Activated naive CD4-positive, alpha-beta T cell (primary cell): ENCODE measurements around the gene RSPO3.

Experiments used
- DNase-seq, 4 experiments: peaks; one replicate each; lab custom pipeline; 2025; lab: John Stamatoyannopoulos, UW

RSPO3 gene

DNA sequence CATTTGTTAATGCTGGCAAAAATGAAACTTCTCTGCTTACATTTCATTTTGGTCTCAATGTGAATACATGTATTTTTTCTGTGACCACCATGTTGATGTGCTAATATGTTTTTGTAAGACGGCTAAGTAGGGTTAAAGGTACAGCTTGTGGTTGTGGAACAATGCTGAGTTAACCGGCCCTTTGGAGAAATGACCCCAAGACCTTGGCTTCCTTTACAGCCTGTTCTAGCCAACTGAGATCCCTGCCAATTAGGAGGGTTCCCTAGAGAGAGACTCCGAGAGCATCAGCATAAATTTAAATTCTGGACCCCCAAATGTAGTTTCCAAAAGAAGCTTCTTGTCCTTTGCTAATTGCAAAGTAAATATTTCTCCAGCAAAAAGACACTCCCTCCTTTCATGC lies 44.4 kb downstream of the RSPO3 start:
- DNase-seq, result no peak

DNA sequence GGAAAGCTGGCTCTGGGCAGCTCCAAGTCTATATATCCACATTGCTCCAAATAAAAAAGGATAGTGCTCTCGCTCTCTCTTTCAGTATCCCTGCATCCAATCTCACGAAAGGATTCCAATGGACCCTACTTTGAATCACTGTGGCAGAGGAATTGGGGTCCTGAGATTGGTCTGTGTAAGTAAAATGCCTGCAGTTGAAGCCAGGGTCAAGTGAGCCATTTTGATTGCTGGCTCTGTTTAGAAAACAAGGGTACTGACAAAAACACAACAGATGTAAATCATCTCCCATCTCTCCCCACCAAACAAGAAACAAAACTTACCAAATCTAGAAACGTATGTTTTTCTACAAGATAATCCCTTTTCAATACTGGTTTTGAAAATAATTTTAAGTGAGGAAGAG lies 45.6 kb downstream of the RSPO3 start:
- no peak for DNase-seq

DNA sequence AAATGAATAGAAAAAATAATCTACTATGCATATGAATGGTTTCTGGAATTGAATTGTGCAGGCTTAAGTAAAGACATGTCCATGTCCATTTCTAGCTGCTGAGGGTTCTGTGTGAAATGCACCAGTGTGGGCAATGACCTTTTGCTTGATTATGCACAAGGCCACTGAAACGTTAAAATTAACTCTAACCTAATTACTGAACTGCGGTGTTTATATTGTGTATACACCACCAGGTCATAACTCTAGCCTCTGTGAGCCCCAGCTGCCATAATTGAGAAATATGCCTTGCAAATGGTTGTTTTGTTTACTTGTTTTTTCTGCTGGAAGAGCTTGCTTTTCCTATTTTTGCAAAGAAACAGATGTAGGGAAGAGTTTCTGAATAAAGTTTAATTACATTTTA lies 46.1 kb downstream of the RSPO3 start:
- no peak for DNase-seq

DNA sequence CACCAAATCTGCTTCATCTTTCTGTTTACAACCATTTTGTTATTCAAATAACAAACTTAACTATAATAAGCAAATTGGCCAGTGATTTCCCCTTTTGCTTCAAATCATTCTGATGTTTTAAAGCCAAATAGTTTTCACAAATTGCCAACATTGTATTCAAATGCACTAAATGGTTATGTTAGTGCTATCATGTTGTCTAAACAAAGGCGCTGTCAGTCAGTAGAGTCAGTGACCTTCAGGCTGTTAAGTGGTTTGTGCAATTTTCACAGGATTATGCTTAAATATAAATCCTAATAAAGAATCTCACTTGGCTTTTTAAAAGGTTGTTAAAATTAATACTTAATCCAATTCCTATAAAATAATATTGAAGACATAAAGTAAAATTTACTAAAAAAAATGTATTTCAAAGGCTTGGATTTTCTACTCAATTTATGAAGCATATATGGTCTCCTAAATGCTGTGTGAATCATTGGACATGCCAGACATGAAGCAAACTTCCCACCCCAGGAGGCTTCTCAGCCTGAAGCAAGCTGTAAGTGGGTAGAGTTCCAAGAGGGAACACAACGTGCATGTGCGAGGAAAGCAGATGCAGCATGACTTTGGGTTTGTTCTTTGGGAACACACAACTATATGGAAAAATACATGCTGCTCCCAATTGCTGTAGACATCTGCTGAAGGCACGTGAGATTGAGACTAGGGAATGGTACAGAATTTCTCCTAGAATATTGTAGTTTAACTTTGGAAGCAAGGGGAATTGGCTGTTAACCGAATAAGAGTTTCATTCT lies 54.9 kb downstream of the RSPO3 start:
- no peak for DNase-seq

DNA sequence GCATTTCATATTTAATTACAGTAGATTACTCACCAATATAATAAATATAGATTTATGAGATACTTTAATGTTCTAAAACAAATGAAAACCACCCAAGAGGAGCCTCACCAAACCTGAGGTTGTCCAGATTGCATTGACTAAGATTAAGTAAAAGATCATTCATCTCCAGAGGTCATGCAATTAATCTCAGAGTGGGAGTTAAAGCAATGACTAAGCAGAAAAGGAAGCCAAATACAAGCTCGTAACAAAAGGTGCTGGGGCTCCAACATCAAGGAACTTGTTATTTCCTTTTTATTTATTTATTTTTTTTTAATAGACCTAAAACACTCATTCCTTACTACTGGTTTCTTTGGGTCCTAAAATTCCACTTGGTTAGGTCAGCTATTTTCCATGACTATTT lies 57.7 kb downstream of the RSPO3 start:
- DNase-seq, result no peak

DNA sequence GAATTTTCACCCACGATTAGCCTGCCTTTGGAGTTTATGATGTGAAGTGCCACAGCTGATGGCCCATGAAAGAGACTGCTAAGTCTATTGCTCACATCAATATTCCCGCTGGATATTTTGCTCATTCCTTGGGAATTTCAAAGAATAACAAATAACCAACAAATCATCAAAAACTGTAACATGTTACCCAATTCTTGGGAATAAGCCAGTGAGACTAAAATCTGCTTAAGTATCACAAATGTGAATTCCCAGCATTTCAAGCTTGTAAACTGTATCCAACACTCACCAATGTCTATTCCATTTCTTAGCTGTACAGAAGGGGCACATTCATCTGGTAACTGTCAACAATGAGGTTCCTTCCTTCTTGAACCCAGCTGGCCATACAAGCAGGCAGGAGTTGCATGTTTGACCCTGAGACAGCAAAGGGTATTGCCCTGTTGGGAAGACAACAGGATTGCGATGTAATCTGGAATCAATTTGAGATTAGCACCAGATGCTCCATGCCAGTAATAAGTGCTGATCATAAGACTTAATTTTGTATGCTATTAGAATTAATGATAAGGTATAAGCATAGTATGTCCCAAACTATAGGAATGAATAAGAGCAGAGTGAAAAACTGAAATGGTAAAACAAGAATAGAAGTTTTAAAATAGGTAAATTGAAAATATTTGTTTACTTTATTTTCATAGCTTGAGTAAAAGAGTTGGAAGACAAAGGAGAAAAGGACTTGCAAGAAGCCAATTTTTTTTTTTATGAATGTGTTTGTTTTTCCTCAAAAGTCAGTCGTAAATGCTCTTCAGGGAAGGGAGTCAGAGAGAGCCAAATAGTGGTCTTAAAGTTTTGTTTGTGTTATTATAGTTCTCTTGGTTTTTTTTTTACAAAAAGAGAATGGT lies 58.8 kb downstream of the RSPO3 start:
- no peak for DNase-seq

DNA sequence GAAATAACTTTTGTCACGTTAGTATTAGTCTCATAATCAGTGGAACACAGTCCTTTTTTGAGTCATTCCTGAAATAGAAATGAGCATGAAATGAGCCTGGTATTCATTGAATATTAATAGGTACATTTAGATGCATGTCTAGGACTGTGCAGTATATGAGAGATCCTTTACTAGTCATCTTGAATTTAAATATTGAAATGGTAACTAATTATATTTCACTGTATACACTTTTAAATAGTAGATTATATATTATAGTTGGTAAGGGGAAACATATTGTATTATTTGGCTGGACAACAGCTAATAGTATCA lies 59.4 kb downstream of the RSPO3 start:
- no peak for DNase-seq

DNA sequence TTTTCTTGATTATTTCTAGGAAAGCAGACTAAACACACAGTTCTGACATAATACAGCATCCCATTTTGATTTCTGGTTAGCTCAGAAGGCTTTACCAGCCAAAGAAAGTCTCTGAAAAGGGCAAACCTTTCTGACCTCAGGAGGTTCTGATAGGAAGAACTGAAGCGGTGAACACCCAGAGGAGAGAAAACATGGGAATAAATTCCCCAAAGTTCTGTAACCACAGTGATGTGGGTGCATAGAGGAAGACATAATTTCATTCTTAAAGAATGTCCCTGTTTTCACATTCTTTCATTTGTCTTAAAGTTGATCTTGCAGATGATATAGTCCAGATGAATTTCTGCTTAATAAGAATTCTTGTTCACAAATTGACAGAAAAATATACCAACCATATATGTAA lies 60.3 kb downstream of the RSPO3 start:
- DNase-seq, result no peak

DNA sequence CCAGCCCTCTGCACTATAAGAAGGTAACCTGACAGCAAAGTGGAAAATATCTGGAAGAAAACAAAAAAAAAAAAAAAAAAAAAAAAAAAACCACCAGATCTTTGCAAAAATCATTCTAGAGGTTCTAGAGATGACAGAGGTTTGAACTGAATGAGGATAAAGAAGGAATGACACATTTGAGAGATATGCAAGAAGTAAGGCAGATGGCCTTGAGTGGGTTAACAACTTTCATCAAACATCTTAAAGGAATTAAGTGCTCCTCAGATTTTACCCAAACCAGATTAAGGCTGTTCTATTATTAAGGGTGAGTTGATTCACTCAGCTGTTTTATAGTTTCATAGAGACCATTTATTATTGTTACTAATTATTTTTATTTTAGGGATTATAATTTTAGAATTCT lies 62.0 kb downstream of the RSPO3 start:
- no peak for DNase-seq

DNA sequence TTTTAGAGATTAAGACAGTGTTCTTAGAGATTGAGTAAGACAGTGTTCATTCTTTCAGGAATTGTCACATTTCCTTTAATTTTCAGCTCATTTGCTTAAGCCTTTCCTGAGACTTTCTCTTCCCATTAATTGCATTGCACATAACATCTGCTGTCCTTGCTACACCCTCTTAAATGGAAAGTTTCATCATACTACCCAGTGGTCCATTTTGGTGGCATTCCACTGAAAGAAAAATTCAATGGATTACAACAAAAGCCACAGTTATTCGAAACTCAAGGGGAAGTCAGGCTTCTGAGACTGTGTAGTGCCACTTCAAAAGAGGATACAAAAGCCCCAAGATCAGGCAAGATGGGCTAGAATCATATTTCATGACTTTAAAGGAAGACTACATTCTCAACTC lies 64.0 kb downstream of the RSPO3 start:
- DNase-seq, result no peak

DNA sequence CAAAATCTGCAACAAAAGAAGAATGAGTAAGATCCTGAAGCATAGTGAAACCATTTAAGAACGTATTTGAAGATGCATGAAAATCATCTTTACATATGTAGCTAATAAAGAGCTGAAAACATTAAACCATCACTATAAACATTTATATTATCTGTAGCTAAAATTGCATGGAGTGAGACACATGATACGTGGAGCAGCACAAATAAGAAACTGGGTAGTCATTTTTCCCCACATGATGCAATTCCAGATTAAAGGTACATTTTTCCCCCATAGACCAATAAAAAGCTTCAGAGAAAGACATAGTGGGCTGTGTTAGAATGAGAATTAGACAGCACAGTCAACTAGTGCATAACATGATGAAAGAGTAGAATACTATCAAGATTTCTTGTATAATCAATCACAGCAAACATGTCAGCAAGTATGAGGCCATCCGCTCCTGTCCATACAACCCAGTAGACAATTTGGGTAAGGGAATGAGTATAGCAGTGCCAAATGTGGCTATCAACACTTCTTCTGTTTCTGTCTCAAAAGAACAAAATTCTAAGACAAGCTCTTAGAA lies 67.0 kb downstream of the RSPO3 start:
- no peak for DNase-seq

DNA sequence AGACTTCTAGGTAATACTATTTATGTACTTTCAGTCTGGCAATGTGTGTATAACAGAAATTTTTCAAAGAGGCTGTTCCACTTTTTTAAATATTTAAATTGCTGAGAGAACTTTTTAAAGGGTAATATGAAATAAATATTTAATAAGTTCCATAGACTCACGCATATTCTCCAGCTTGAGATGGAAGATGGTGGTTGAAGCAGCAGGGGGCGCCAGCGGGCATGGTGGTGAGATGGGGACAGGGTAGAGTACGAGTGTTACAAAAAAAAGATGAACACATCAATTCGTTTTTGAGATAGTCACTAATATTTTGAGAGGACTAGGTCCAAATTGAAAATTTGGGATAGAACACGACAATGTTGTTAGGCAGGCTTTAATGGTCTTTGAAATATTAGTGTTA lies 68.4 kb downstream of the RSPO3 start:
- peak; percentile 2 to 29 (median 10) for DNase-seq

DNA sequence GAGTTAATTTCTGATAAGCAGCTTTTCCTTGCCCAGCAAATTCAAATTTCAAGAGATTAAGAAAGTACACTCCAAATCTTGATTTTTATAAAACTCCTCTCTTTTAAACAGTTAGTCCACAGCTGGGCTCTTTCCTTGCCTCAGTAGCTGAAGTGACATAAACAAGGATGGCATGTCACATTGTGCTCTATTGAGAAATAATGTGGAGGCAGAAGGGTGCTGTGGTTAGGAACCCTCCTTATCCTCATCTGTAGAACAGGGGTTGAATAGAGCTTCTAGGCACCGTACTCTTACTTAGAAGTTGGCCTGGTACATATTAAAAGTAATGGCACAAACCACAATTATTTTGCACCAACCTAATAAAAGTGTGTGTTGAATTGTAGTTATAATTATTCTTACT lies 70.3 kb downstream of the RSPO3 start:
- DNase-seq, result no peak

DNA sequence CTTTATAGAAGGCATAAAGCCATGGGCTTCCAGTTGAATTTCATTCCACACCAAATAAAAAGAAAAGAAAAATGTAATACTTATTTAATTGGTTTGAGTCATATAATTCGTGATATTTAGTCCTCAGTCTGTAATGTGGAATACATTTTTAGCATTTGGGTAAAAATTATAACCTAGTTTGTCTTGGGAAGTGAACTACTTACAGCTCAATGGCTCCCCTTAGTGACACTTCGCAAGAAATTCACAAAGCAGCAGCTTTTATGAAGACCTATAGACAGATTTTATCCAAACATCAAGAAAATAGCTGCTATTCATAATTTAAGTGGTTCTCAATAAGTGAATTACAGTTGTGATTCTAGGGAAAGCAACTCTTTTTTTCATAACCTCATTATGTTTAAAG lies 72.1 kb downstream of the RSPO3 start:
- DNase-seq, result no peak

DNA sequence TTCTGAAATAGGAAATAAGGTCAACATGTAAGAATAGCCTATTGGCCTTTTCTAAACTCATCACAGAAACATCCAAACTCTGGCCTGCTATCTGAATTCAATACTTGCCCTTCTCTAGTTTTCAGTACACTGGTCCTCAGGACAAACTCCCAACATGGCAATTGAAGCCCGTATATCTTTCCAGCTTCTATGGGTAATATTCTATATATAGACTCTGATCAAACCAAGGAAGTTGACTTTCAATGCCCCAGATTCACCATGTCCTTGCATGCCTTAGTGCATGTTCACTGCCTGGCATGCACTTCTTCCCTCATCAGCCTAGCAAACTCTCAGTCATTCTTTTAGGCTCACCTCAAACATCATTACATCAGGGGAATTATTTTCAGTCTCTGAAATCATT lies 73.2 kb downstream of the RSPO3 start:
- DNase-seq, result no peak

DNA sequence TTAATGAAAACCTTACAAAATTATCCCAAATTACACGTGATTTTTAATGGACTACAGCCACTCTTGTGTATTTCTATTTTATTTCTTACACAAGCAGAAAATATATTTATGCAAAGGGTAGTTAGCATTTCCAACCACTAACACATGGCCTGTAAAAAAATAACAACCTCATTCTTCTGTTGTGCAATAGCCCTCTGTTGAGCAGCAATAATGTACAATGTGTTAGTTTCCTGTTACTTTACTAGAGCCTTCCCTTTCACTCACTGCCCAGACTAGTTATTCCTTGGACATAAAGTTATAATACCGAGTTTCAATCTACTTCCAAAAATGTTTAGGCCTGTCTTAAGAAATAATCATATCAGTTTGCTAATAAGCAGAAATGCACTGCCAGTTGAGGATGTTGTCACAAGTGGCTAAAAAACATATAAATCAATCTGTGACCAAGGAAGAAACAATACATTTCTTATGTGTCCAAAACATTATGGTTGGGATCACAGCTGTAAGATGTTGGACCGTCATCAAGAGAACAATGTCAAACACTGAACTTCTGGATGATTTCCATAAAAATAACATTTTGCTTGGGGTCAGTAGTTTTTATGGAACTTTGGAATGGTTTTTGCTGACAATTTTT lies 74.6 kb downstream of the RSPO3 start:
- DNase-seq, result no peak

DNA sequence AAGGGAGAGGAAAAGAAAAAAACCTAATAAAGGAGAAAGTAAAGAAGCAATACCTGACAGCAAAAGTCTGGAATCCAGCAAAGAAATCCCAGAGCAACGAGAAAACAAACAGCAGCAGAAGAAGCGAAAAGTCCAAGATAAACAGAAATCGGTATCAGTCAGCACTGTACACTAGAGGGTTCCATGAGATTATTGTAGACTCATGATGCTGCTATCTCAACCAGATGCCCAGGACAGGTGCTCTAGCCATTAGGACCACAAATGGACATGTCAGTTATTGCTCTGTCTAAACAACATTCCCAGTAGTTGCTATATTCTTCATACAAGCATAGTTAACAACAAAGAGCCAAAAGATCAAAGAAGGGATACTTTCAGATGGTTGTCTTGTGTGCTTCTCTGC lies 77.4 kb downstream of the RSPO3 start:
- DNase-seq, result no peak

DNA sequence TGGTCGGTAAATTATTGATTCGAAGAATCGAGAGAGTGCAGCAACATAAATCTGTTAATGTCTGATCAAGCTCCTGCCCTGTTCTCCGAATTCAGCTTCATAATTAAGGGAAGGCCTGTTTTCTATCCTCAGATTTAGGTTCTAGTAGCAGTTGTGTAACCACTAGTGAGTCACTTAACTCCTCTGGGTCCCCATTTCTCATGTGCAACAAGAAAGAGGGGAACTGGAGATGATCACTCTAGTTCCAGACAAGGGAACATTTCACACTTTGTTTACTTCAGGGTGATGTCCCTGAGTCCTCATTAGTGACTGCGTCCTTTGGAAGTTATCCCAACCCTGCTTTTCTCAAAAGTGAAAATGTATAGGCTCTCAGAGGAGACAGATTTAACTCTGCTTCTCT lies 80.1 kb downstream of the RSPO3 start:
- DNase-seq, result no peak

DNA sequence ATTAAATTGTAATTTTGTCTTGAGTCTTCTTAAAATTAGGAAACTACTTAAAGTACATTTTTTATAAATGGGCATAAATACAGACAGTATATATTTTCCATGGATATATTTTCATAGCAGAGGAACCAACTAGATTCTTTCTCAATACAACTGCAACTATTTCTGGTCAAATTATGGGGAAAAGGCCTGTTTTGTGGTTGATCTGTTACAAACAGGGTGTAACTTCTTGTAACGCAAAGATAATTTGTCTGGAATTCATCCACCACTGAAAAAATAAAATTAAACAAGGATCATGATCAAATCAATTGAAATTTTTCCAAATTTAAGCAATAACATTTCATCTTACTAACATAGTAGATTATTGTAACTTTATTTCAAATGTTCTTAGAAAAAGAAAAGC lies 81.0 kb downstream of the RSPO3 start:
- DNase-seq, result no peak

DNA sequence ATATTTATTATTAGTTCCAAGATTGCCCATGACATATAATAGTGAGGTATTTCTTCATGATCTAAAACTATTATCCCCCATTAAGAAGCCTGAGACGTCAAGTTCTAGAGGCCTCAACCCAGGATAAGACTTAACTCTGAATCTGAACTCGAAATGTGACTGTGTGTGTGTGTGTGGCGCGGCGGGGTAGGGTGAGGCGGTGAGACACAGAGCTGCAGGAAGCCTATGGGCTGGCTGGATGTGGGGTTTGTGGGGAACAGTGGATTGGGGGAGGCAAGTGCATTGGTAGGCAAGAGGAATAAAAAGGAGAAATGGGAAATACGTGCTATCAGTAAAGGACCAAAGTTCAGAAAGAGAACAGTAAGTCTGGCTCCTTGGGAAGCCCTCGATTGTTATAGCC lies 81.6 kb downstream of the RSPO3 start:
- no peak for DNase-seq

DNA sequence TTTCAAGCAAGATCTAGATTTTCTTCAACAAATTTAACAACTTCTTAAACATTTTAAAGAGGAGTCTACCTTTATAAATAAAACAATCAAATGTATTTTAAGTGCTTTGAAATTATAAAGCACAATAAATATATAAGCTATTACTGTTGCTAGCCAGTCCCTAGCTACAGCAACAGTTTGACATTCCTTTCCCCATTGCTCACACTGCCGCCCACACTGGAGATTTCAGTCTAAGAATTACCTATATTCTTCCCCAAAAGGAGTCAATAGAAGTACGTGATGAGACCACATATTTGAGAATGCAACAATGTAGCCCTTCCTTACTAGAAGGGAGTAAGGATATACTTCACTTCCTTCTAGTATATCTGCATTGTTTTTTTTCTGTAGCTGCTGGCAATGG lies 82.8 kb downstream of the RSPO3 start:
- no peak for DNase-seq

DNA sequence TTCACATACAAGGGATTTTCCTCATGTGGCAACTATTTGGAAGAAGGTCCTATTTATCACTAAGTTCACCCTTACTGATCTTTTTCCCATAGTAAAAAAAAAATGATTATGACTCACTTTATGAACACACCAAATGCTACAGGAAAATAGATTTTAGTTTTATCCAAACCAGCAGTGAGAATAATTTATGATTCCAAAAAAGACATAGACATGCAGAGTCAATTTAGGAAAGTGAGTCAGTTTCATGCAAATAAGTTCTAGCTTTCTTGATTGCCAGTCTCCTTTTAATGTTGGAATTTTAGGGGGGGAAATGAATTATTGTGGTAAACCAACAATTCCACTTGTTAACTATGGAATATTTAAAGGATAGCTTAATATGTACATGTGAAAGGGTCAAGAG lies 84.2 kb downstream of the RSPO3 start:
- DNase-seq, result no peak

DNA sequence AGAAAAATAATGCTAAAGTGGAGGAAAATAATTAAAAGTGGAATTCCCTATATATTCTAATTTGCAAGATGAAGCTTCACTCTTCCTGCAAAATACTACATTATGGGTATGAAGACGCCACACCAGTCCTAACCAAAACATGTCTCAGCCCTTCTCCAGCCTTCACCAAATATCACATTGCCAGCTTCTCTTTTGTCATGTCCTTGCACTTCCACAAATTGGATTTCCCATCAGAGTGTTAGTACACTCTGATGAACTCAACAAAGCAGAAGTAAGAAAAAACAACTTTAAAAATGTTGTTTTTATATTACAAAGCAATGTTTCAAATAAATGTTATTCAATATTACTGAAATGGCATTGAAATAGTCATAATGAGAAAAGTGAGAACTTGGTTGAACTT lies 85.8 kb downstream of the RSPO3 start:
- DNase-seq, result no peak
